ENCODE measurements around the gene HGFAC.
A peak's percentile ranks its signal among the peaks of the same experiment; 100 is the strongest.

The HGFAC gene

DNA sequence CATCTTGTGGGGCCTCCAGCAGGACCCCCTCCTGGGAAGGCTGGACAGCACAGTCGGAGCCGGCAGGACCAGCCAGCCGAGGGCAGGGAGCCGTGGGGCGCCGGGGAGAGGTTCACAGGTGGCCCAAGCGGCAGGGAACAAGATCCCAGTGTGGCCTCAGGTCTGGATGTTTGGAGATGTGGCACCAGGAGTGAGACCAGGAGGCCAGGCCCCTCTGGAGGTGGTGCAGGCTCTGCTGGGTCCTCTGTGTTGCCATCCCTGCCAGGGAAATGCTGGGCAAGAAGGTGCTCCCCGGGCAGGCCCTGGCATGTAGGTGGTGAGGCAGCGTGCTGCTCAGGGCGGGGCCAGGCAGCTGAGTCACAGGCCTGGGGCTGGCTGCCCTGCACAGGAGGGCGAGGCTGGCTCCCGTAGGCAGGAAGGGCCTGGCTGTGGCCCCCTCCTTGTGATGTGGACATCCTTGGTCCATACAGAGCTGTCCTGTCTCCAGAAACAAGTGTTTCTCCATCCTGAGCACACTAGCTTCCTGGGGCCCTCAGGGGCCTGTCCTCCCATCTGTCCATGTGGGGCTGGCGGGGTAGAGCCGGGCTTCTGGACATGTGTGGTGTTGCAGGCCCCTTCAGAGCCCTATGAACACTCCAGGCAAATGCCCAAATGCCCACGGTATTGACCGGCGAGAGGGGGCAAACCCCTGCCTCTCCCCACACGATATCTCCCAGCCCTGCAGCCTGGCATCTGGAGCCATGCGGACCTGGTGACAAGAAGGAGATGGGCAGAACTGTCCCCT, 4.8 kb upstream of the HGFAC start:
- Mint-ChIP-seq H3K9me3 (no peaks in the 10 kb centered on the region), H3K4me3 (no peak overlapping the region), H3K27ac (no peak overlapping the region), H3K27me3 (no peaks in the 10 kb centered on the region), H3K4me1 (ENCODE audit: low read depth in 2 of 2) (no peaks in the 10 kb centered on the region), H3K36me3 (ENCODE audit: insufficient read depth) (no peaks in the 10 kb centered on the region)
- ATAC-seq (replicated peaks) (no peak), DNase-seq (no peak)

DNA sequence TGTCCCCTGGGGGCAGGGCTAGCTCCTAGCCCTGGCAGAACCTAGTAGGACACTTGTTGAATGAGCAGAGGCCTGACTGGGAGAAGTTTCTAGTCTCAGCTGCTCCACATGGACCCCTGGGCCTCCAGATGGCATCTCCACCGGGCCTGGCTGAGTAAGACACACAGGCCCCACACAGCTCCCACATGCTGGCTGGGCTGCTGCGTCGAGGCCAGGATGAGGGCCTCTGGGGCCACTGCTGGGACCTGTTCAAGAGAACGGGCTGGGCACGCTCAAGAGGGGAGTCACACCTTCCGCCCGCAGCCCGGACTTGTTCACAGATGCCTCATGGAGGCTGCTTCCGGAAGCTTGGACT, 4.2 kb upstream of the HGFAC start:
- Mint-ChIP-seq H3K36me3 (ENCODE audit: insufficient read depth) (no peaks in the 10 kb centered on the region), H3K4me3 (no peak overlapping the region), H3K4me1 (ENCODE audit: low read depth in 2 of 2) (no peaks in the 10 kb centered on the region), H3K9me3 (no peaks in the 10 kb centered on the region), H3K27ac (no peak overlapping the region), H3K27me3 (no peaks in the 10 kb centered on the region)
- ATAC-seq (replicated peaks): no peak
- no peak for DNase-seq

DNA sequence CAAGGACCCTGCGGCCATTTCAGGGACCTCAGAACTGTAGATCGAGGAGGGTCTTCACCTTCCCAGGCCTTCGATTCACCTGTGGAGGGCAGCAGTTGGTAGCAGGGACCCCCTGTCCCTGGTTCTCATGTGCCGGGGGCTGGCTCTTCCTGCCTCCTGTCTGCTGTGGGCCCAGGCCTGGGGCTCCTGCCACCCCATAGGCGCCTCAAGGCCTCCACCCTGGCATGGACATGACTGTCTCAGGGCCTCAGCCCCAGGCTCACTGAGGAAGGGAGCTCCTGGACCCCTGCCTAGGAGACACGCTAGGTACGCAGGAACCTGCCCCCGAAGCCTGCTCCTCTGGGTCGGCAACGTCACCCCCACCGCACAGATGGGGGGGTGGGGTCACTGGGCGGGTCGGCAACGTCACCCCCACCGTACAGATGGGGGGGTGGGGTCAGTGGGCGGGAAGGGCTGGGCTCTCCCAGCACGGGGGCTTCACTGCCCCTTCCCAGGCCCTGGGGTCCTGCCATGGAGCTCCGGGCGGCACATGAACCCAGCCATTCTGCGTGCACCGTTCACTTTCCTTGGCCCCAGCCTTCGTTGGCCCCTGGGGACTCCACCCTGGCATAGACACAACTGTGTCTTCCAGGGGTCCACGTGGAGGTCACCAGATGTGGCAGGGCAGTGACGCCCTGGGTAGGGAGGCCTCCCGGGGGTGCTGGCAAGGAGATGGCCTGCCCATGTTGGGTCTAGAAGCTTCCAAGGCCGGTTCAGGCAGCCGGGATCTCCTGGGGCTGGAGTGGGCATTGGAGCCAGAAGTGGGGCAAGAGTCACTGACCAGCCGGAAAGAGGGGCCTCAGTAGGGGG, 3.5 kb upstream of the HGFAC start:
- Mint-ChIP-seq H3K27me3 (no peaks in the 10 kb centered on the region), H3K27ac (no peak overlapping the region), H3K9me3 (no peaks in the 10 kb centered on the region)

DNA sequence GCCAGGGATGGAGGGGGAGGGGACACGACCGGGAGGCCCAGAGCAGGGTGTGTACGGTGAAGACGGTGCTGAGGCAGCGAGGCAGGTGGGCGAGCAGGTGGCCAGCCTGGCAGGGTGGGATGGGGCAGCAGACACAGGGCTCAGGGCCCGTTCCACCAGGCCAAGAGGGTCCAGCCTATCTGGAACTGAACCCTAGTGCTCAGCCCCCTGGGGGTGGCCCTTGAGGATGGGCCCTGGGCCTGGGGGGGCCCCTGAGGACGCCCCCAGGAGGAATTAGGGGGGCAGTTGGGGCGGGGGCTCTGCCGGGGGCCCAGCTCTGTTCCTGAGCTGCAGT, 3.0 kb upstream of the HGFAC start:
- Mint-ChIP-seq H3K27me3 (no peaks in the 10 kb centered on the region), H3K27ac (no peak overlapping the region), H3K36me3 (ENCODE audit: insufficient read depth) (no peaks in the 10 kb centered on the region), H3K9me3 (no peaks in the 10 kb centered on the region), H3K4me3 (no peak overlapping the region), H3K4me1 (ENCODE audit: low read depth in 2 of 2) (no peaks in the 10 kb centered on the region)
- DNase-seq (no peak), ATAC-seq (replicated peaks) (no peak)

More for the DNA sequence above, 3.5 kb upstream of the HGFAC start:
- Mint-ChIP-seq H3K36me3 (ENCODE audit: insufficient read depth) (no peaks in the 10 kb centered on the region), H3K4me3 (no peak overlapping the region), H3K4me1 (ENCODE audit: low read depth in 2 of 2) (no peaks in the 10 kb centered on the region)
- DNase-seq (no peak), ATAC-seq (replicated peaks) (no peak)

DNA sequence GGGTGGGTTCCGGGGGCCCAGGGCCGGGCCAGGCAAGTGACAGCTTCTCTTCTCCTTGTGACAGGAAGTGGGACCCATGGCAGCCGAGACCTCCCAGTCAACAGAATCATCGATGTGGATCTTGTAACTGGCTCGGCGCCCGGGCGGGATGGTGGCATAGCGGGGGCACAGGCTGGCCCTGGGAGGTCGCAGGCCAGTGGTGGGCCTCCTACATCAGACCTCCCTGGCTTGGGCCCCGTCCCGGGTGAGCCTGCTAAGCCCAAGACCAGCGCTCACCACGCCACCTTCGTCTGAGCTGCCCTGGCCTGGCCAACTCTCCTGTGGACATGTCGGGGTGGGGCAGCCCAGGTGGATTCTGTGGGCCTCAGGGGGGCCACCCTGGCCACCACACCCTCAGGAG, 2.4 kb upstream of the HGFAC start:
- H3K9me3 Mint-ChIP-seq: no peaks in the 10 kb centered on the region
- no peaks in the 10 kb centered on the region for H3K36me3 Mint-ChIP-seq (ENCODE audit: insufficient read depth)
- H3K4me3 Mint-ChIP-seq: no peak overlapping the region

DNA sequence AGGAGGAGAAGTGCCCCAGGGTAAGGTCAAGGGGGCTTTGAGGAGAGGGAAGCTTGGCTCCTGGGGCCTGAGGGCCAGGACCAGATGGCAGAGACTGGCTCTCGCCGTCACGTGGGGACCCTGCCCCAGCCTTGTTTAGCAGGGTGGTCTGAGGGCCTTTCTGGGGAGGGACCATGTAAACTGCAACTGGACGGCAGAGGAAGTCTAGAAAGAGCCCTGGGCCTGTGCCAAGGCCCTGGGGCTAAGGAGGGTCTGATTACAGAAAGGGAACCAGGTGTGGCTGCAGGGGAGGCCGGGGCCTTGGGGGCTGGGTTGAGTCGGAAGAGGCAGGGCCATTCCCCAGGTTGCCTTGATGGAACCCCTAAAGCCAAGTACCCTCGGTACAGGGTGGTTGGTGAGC, 1.8 kb upstream of the HGFAC start:
- ATAC-seq (replicated peaks) (no peak), DNase-seq (no peak)
- Mint-ChIP-seq H3K36me3 (ENCODE audit: insufficient read depth) (no peaks in the 10 kb centered on the region), H3K4me3 (no peak overlapping the region), H3K4me1 (ENCODE audit: low read depth in 2 of 2) (no peaks in the 10 kb centered on the region), H3K27me3 (no peaks in the 10 kb centered on the region), H3K27ac (peak overlapping the region in 1 of 2 donors; percentile 29), H3K9me3 (no peaks in the 10 kb centered on the region)

More for the DNA sequence above, 2.4 kb upstream of the HGFAC start:
- no peaks in the 10 kb centered on the region for H3K27me3 Mint-ChIP-seq
- peak overlapping the region in 1 of 2 donors; percentile 29 for H3K27ac Mint-ChIP-seq
- no peak for ATAC-seq (replicated peaks)
- DNase-seq: no peak
- H3K4me1 Mint-ChIP-seq (ENCODE audit: low read depth in 2 of 2): no peaks in the 10 kb centered on the region

DNA sequence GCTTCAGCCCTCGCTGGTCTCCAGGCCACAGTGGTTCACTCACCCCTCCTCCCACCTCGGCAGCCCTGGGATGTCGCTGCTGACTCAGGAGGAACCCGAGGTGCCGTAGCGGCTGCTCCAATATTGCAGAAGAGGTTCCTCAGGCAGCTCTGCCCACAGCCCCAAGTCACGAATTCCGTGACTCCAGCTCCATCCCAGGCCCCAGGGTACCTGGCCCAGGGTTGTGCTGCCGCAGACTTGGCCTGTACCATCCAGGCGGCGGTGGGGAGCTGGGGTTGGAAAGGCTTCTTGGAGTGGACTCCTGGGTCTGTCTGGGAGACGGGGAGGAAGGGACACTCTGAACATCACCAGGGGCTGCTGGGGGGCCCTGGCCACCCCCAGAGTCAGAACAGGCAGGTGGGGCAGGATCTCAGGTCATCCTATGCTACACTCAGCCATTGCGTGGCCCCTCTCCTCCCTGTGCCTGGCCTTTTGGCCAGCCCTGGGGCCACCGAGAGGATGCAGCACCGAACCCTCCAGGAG, 728 bp upstream of the HGFAC start:
- H3K27me3 Mint-ChIP-seq: no peaks in the 10 kb centered on the region
- no peak for ATAC-seq (replicated peaks)
- no peaks in the 10 kb centered on the region for H3K4me1 Mint-ChIP-seq (ENCODE audit: low read depth in 2 of 2)
- H3K36me3 Mint-ChIP-seq (ENCODE audit: insufficient read depth): no peaks in the 10 kb centered on the region
- no peaks in the 10 kb centered on the region for H3K9me3 Mint-ChIP-seq
- no peak for DNase-seq
- peak overlapping the region in 1 of 2 donors; percentile 10 for H3K27ac Mint-ChIP-seq
- no peak overlapping the region for H3K4me3 Mint-ChIP-seq

DNA sequence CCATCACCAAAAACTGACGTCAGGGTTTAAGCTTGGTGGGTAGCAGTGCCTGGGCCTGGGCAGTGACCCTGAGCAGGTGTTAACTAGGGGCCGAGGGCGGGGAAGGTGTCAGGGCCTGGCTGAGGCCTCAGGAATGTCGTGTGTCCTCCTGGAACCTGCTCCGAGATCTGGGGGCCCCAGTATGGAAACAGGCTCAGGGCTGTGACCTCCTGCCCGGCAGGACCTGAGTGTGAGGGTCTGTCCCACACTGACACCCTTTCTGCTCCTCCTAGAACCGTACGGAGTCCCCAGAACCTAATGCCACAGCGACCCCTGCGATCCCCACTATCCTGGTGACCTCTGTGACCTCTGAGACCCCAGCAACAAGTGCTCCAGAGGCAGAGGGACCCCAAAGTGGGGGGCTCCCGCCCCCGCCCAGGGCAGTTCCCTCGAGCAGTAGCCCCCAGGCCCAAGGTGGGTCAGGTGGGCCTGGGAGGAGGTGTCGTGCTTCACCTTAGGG, 741 bp downstream of the HGFAC start:
- Mint-ChIP-seq H3K27me3 (no peaks in the 10 kb centered on the region), H3K4me1 (ENCODE audit: low read depth in 2 of 2) (no peaks in the 10 kb centered on the region), H3K9me3 (no peaks in the 10 kb centered on the region)

DNA sequence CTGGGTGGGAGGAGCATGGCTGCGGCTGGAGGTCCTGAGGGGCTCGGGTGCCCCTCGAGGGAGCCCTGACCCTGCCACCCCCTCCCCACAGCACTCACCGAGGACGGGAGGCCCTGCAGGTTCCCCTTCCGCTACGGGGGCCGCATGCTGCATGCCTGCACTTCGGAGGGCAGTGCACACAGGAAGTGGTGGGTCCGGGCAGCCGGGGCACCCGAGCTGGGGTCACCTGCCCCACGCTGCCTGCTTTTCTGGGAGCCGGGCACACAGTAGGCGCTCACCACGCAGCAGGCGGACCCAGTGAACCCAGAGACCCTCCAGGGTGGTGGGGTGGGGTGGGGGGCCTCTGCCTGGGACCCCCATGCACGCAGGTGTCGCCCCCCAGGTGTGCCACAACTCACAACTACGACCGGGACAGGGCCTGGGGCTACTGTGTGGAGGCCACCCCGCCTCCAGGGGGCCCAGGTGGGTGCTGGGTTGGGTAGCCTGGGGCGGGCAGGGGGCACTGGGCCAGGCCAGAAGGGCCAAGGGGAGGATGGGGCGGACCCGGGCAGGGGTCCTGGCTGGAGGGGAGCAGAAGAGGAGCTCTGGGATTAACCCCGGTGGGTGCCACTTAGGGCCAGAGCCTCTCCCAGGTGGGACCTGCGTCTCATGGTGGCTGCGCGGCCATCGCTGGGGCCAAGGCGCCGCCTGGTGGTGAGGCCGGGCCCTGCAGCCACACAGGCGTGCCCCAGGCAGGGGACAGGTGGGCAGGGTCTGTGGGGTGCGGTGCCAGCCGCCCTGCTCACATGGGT, 1.4 kb downstream of the HGFAC start:
- no peaks in the 10 kb centered on the region for H3K36me3 Mint-ChIP-seq (ENCODE audit: insufficient read depth)
- no peak overlapping the region for H3K27ac Mint-ChIP-seq
- H3K9me3 Mint-ChIP-seq: no peaks in the 10 kb centered on the region
- ATAC-seq (replicated peaks) (peak; percentile 82), DNase-seq (peak; percentile 60 to 75 (median 71))
- H3K27me3 Mint-ChIP-seq: no peaks in the 10 kb centered on the region
- no peak overlapping the region for H3K4me3 Mint-ChIP-seq
- no peaks in the 10 kb centered on the region for H3K4me1 Mint-ChIP-seq (ENCODE audit: low read depth in 2 of 2)

More for the DNA sequence above, 741 bp downstream of the HGFAC start:
- Mint-ChIP-seq H3K27ac (no peak overlapping the region), H3K36me3 (ENCODE audit: insufficient read depth) (no peaks in the 10 kb centered on the region), H3K4me3 (no peak overlapping the region)
- no peak for DNase-seq
- ATAC-seq (replicated peaks): no peak

DNA sequence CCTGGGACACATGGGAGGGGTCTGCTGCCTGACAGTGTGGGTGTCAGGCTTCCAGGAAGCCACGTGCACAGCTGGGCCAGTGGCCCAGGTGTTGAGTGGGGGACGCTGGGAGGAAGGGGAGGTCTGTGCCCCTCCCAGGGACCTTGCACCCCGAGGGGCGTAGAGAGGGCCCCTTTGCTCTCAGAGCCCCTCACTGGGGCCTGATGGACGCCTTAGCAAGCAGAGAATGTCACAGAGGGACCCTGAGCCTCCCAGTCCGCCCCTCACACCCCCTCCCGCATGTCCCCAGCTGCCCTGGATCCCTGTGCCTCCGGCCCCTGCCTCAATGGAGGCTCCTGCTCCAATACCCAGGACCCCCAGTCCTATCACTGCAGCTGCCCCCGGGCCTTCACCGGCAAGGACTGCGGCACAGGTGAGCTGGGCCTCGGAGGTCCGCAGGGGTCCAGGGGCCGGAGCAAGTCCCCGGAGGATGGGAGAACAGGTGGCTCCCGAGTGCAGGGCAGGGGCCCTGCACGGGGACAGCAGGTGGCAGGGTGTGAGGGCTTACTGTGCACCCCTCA, 2.1 kb downstream of the HGFAC start:
- Mint-ChIP-seq H3K4me1 (ENCODE audit: low read depth in 2 of 2) (peaks cover 0 to 2% of the 10 kb centered on the region in 2 donors), H3K4me3 (no peak overlapping the region), H3K36me3 (ENCODE audit: insufficient read depth) (no peaks in the 10 kb centered on the region), H3K27me3 (peaks cover 0 to 6% of the 10 kb centered on the region in 2 donors), H3K27ac (no peak overlapping the region), H3K9me3 (no peaks in the 10 kb centered on the region)
- ATAC-seq (replicated peaks) (no peak), DNase-seq (no peak)

DNA sequence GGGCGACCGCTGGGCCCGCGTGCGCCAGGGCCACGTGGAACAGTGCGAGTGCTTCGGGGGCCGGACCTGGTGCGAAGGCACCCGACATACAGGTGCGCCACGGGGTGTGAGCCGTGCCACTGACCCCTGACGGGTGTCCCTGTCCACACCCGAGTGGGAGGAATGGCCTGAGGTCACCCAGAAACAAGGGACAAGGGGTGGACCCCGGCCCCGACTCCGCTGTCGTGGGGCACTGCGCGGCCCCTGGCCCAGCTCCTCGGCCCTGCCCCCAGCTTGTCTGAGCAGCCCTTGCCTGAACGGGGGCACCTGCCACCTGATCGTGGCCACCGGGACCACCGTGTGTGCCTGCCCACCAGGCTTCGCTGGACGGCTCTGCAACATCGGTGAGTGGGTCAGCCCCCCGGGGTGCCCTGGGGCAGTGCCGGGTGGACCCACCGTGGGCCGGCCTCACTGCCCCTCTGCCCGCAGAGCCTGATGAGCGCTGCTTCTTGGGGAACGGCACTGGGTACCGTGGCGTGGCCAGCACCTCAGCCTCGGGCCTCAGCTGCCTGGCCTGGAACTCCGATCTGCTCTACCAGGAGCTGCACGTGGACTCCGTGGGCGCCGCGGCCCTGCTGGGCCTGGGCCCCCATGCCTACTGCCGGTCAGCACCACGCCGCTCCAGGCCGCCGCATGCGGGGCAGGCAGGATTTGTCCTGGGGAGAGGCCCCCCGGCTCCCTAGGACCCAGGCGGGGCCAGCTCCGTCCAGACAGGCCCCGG, 2.8 kb downstream of the HGFAC start:
- no peak for ATAC-seq (replicated peaks)
- no peak overlapping the region for H3K4me3 Mint-ChIP-seq
- no peaks in the 10 kb centered on the region for H3K9me3 Mint-ChIP-seq
- H3K4me1 Mint-ChIP-seq (ENCODE audit: low read depth in 2 of 2): peaks cover 0 to 2% of the 10 kb centered on the region in 2 donors
- DNase-seq: no peak
- no peaks in the 10 kb centered on the region for H3K36me3 Mint-ChIP-seq (ENCODE audit: insufficient read depth)
- peaks cover 0 to 13% of the 10 kb centered on the region in 2 donors for H3K27me3 Mint-ChIP-seq
- H3K27ac Mint-ChIP-seq: peak overlapping the region in 1 of 2 donors; percentile 41

DNA sequence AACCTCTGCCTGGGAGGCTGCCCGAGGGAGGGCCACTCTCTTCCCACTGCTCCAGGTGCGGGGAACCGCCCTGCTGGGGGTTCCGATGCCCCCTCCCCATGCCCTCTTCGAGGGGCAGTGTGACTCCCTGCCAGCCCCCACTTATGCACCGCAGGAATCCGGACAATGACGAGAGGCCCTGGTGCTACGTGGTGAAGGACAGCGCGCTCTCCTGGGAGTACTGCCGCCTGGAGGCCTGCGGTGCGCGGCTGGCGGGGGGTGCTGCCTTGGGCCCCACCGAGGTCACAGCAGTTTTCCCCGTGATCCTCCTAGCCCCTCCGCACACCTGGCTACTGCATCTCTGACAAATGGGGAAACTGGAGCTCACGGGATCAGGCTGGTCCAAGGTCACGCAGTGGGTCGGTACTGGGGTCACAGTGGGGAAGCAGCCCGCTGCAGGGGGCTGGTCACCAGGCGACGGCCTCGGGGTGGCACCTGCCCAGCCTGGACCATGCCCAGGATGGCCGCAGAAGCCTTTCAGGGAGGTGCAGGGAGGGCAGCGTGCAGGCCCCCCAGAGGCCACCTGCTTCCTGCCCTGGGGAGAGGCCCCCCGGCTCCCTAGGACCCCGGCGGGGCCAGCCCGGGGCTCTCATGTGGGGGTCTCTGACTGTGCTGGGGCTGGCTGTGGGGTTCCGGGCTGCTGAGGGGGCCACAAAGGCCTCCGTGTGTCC, 3.5 kb downstream of the HGFAC start:
- Mint-ChIP-seq H3K4me1 (ENCODE audit: low read depth in 2 of 2) (peaks cover 0 to 2% of the 10 kb centered on the region in 2 donors), H3K4me3 (no peak overlapping the region), H3K27ac (peak overlapping the region in 1 of 2 donors; percentile 41), H3K9me3 (no peaks in the 10 kb centered on the region), H3K36me3 (ENCODE audit: insufficient read depth) (no peaks in the 10 kb centered on the region), H3K27me3 (peaks cover 0 to 14% of the 10 kb centered on the region in 2 donors)
- DNase-seq (no peak), ATAC-seq (replicated peaks) (no peak)

All from effector memory CD8-positive, alpha-beta T cell (primary cell).